GM18870 (cell line): Measurements from ENCODE around the gene UPF1.
"Not testable (repeated sequence)": the region's sequence is repeated elsewhere in the genome, so short reads cannot be mapped to it uniquely, and the experiment has no call there.

Source experiments
- ATAC-seq: cut with Tn5 transposase; IDR thresholded peaks from one replicate; pipeline ENCODE4 v1.9.1; 2021; ENCODE audit warnings: moderate library complexity; ENCODE audit not compliant: unreplicated experiment

UPF1 gene

DNA sequence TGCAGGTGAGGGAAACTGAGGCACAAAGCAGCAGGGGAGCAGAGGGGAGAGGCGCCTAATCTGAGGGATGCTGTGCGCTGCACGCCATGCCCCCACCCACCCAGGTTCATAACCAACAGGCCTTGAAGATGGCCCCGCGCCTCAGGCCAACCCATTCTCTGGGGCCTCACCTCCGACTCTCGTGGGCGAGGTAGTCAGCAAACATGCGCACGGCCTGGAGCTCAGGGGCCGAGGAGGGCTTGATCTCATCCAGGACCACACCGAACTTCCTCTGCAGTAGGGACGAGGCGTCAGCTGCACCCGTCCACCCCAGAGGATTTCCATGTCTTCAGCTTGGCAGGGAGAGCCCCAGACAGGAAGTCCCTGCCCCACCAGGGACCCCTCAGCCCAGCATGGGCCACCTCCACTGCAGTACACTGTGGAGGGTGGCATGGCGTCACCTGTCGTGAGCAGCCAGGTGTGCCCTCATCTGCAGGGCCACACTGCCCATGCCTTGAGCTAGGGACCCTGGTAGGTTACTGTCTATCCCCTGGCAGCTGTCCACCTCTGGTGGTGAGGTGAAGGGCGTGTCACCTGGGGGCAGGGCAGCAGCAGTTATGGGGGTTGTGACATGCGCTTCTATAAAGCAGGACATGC lies 79.2 kb downstream of the UPF1 start:
- ATAC-seq = no peak

DNA sequence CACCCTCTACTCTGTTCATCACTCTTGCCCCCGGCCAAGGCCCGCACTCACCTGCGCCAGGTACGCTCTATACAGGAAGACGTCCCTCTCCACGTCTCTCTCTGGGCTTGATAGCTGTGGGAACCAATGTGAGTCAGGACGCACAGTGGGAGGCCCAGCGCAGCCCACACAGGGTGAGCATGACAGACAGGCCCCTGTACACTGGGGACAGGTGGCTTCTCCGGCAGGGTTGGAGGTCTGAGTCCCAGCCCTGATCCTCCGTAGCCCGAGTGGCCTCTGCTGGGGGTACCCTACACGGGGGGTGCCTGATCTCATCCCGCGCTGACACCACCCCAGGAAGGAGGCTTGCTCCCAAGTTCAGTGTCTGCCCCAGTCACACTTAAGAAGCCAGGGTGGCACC lies 81.2 kb downstream of the UPF1 start:
- ATAC-seq = no peak

DNA sequence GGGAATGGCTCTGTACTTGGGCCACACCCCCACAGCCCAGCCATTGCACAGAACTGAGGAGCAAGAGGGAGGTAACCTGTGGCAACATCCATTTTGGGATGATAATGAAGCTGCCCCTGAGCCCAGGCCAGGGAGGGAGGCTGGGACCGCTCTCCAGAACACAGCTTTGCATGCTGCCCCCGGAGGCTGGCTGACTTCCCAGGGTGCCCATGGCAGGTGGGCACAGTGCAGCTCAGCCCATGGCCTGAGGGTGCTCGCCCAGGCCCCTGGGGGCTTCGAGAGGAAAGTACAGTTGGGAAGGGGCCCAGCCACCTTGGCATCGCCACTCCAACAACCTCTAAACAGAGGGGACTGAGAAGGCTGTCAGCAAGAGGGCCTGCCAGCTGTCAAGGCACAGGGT lies 81.7 kb downstream of the UPF1 start:
- no peak for ATAC-seq

DNA sequence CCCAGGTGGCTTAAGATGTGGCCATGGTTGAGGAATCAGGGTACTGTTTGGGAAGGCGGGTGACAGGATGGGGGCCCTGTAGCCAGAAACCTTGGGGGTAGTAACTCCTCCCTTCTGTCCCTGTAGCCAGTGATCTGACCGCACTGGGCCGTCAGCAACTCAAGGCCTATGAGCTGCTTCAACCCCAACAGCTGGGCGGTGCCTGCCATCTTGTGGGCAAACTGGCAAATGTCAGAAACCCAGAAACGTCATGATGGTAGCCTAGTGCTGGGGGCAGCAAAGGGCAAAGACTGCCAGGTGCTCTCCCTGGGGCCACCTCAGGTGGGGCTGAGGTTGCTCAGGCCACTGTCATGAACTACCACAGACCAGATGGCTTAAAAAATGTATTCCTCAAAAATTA lies 83.9 kb downstream of the UPF1 start:
- ATAC-seq = no peak

DNA sequence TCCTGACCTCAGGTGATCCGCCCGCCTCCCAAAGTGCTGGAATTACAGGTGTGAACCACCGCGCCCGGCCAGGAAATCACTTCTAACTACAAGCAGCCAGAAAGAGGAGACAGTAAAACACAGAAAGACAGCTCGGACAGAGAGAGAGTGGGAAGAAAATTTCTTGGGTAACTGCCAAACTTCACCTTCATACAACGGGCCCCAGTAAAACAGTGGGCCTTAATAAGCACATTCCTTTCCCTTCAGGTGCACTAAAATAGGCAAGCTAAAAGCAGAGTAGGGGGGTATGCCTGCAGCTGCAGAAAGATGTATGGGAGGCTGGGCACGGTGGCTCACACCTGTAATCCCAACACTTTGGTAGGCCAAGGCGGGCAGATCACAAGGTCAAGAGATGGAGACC lies 85.8 kb downstream of the UPF1 start:
- not testable (repeated sequence) for ATAC-seq
